ENCODE measurements around the gene KCNQ1.

- TF ChIP-seq CTCF (IDR thresholded peaks at IDR 0.05) (no peak), POLR2AphosphoS5 (IDR thresholded peaks at IDR 0.05) (no peak), EP300 (IDR thresholded peaks at IDR 0.05) (no peak), POLR2A (IDR thresholded peaks at IDR 0.05) (no peak)
Observed at GRCh38 chr11:2459796-2460531, 15.2 kb downstream of the KCNQ1 start.

Data from upper lobe of left lung (tissue), 4 donors.